8988T (cell line): Measurements from ENCODE around the gene TIAM1.

ENCODE experiments used
- DNase-seq: peaks from one replicate; pipeline ENCODE4 v3.0.0; 2011

TIAM1 gene

DNA sequence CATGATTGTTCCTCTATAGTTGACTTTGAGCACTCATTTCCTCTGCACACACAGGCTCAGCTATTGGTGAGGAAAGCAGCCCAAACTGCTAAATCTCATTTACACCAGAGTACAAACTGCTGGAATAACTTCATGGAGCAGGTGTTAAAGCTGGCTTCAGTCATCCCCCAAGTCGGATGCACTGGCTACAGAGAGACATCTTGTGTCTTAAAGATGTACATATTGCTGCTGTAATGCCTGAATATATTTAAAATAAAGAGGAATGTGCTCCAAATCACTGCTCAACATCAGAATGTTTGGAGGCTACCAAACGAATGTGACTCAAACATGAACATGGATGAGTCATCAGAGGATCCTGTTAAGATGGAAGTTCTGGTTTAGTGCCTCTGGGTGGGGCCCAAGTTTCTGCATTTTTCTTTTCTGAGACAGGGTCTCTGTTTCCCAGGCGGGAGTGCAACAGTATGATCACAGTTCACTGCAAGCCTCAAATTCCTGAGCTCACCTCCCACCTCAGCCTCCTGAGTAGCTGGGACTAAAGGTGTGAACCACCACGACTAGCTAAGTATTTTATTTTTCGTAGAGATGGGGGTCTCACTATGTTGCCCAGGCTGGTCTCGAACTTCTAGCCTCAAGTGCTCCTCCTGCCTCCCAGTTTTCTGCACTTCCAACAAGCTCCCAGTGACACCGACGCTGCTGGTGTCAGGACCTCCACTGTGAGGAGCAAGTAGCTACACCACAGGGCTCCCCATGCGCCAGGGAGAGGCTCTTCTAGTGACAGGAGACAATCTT, 226.7 kb downstream of the TIAM1 start:
- DNase-seq, result peak; percentile 21

DNA sequence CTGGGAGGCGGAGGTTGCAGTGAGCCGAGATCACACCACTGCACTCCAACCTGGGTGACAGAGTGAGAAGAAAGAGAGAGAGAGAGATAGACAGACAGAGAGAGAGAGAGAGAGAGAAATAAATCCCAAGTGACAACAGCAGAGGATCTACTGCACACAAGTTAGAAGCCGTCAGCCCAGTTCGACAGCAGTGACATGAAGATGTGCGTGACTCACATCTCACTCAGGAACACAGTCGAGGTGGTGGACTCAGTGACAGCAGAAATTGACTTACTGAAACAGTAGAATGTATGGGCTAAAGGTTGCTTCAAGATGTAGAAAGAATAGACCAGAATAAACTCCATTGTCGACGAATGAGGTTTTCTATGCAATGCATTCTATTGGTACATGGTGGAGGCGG, 228.8 kb downstream of the TIAM1 start:
- no peak for DNase-seq

DNA sequence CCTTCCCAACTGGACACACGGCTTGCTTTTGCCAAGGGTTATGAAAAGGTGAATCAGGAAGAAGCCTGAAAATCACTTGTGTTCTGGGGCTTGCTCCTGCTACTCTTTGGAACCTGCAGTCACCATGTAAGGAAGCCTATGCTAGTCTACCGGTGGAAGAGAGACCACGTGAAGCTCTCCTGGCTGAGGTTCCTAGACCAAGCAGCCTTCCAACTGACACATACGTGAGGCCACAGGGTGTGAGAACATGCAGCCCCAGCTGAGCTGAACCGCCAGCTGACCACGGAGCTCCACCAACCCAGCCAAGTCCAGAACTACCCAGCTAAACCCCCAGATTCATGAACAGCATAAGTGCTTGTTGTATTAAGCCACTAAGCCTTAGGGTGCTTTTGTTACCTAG, 233.0 kb downstream of the TIAM1 start:
- DNase-seq, result no peak

DNA sequence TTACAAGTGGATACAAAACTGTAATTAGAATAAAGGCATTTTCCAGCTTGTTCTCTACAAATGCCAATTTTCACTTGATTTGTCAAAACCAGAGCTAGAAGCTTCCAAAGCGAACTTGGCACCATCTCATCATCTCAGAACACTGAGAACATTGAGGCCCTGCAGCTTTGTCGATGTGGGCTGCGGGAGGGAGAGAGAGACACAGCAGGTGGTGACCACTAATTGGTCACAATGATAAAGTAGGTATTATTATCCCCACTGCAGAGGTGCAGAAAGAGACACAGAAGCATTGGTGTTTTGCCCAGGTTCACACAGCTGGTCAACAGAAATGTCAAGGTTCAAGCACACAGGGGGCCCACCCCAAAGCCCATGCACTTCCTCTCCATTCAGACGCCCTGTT, 233.6 kb downstream of the TIAM1 start:
- DNase-seq, result no peak

DNA sequence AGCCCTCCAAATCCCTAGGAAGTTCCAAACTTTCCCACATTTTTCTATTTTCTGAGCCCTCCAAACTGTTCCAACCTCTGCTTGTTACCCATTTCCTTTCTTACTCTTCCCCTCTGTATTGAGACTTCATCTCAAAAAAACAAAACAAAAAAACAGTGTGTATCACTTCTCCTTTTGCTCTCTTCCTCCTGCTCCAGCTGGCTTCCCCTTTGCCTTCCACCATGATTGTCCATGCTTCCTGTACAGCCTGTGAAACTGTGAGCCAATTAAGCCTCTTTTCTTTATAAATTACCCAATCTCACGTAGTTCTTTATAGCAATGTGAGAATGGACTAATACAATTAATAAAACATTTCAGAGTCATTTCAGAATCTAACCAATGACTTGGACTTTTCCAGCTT, 236.2 kb downstream of the TIAM1 start:
- no peak for DNase-seq

DNA sequence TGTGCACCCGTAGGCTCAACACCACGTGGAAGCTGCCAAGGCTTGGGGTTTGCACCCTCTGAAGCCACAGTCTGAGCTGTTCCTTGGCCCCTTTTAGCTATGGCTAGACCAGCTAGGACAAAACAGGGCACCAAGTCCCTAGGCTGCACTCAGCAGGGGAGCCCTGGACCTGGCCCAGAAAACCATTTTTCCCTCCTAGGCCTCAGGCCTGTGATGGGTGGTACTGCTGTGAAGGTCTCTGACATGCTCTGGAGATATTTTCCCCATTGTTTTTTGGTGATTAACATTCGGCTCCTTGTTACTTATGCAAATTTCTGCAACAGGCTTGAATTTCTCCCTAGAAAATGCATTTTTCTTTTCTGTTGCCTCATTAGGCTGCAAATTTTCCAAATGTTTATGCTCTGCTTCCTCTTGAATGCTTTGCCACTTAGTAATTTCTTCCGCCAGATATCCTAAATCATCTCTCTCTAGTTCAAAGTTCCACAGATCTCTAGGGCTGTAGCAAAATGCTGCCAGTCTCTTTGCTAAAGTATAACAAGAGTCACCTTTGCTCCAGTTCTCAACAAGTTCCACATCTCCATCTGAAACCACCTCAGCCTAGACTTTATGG, 236.8 kb downstream of the TIAM1 start:
- no peak for DNase-seq

DNA sequence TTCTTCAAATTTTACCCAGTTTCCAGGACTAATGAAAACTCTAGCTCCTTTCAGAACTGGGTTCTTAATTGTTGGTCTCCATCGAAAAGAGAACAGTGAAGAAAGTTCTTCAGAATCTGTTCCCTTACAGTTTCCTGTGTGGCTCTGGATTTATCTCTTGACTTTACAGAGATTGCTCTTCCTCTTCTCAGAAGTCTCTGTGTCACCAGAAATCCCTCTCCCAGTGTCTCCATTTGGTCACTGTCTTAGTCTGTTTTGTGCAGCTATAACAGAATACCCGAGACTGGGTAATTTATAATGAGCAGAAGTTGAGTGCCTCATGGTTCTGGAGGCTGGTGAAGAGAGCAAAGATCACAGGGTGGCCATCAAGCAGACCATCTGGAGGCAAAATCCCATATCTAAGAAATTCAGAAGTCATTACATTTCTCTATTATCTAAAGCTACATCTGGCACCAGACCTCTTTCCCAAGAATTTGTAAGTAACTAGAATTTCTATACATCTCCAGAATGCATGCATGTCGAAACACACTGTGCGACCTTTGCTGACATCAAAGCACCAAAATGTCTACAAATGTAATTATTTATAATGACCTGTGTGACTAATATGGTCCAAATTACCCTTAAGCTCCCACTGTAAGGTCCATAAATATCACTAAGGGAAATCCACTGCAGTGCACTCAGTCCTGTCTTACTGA, 240.3 kb downstream of the TIAM1 start:
- no peak for DNase-seq

DNA sequence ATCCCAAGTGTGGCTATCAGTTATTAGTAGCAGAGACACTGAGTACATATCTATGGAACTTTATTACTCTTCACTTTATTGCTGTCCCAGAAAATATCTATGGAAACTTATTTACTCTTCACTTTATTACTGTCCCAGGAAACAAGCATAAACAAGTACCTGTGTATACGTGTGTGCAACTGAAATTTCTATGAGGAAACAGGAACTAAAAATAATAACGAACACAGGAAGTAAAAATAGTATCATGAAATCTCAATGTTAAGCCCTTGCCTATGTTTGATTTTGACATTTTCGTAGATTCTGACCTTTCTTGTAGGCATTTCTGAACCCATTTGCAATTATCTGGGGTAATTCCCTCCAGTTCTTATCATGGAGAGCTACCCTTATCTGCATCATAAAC, 240.9 kb downstream of the TIAM1 start:
- no peak for DNase-seq

DNA sequence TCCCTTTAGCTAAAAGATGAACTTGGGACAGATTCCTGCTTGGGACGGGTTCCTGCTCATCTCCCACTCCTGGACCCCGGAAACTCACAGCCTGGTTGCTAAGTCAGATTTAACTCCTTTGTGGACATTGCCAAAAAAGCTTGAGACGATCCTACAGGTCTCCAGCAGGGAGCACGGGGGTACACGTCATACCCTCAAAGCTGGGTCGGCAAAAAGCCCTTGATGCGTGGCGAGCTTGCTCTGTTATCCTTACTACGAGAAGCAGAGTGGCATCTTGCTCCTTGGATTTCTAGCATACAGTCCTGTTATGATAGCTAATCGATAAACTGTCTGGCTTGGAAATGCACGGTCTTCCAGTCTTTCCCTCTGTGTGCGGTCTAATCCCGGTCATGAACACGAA, 244.9 kb downstream of the TIAM1 start:
- DNase-seq, result no peak

DNA sequence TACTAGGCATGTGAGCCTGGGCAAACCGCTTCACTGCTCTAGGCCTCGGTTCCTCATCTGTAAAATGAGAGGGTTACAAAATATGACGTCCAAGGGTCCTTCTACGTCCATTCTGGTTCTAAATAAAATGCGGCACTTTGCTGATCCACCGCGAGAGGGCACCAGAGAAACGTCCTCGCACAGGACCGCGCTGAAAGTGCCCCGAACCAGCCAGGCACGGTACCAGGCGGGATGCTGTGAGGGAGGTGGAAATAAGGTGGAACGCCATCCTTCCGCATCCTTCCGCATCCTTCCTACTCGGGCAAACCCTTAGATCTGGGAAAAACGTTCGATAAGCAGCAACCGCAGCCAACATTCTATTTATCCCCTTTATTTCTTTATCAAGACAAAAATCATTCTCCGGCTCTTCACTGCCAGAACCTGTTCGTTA, 245.5 kb downstream of the TIAM1 start:
- peak; percentile 47 for DNase-seq

DNA sequence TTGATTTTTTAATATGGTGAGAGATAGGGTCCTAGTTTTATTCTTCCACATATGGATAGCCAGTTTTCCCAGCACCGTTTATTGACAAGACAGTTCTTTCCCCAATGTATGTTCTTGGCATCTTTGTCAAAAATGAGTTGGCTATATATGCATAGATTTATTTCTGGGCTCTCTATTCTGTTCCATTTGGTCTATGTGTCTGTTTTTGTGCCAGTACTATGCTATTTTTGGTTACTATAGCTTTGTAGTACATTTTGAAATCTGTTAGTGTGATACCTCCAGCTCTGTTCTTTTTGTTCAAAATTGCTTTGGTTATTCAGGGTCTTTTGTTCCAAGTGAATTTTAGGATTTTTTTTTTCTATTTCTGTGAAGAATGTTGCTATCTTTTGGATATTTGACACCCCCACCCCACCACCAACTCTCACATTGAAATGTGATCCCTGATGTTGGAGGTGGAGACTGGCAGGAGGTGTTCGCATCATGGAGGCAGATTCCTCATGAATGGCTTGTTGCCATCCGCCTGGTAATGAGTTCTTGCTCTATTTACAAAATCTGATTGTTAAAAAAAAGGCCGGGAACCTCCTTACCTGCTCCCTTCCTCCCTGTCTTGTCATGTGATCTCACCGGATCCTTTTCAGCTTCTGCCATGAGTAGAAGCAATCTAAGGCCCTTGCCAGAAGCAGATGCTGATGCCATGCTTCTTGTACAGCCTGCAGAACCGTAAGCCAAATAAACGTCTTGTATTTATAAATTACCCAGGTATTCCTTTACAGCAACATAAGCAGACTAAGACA, 251.0 kb downstream of the TIAM1 start:
- no peak for DNase-seq

DNA sequence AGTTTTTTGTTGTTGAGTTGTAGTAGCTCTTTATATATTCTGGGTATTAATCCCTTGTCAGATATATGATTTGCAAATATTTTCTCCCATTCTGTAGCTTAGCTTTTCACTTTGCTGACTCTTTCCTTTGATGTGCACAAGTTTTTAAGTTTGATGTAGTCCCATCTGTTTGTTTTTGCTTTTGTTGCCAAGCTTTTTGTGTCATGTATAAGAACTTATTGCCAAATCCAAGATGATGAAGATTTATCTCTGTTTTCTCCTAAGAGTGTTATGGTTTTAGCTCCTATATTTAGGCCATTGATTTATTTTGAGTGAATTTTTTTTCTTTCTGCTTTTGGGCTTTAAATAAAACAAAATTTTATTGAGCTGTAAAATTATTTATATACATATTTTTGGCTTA, 253.7 kb downstream of the TIAM1 start:
- no peak for DNase-seq

DNA sequence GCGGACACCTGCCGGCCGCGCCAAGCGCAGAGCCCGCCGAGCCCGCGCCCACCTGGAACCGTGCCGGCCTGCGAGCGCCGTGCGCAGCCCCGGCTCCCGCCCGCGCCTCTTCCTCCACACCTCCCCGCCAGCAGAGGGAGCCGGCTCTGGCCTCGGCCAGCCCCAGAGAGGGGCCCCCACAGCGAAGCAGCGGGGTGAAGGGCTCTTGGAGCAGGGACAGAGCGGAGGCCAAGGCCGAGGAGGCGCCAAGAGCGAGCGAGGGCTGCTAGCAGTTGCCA, 255.6 kb downstream of the TIAM1 start:
- DNase-seq, result no peak

DNA sequence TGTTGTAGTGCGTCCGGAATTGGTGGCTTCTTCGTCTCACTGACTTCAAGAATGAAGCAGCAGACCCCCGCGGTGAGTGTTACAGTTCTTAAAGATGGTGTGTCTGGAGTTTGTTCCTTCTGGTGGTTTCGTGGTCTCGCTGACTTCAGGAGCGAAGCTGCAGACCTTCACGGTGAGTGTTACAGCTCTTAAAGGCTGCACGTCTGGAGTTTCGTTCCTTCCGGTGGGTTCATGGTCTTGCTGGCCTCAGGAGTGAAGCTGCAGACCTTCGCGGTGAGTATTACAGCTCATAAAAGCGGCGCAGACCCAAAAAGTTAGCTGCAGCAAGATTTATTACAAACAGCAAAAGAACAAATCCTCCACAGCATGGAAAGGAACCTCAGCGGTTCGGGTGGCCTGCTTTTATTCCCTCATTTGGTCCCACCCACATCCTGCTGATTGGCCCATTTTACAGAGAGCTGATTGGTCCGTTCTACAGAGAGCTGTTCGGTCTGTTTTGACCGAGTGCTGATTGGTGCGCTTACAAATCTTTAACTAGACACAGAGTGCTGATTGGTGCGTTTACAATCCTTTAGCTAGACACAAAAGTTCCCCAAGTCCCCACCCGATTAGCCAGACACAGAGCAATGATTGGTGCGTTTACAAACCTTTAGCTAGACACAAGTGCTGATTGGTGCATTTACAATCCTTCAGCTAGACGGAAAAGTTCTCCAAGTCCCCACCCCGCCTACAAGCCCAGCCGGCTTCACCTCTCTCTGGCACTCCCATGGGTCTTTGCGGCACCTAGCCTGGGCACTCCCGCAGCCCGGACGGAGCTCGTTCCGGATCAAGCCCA, 256.2 kb downstream of the TIAM1 start:
- DNase-seq, result no peak

DNA sequence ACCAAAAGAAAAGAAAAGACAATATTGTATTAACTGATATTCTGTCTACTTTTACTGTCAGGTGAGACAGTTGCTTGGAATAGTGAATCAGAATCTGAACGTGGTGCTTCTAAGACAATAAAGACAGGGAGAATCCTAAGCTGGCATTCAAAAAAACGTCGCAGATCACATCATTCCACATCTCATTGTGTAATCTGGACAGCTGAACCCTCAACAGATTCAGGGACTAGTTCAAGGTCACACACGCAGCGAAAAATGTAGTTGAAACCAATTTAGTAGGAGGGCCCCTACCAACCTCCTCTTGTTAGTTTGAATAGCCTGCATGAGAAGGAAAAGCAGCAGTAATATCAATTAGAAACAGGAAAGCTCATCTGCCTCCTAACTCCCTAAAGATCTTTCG, 259.4 kb downstream of the TIAM1 start:
- DNase-seq, result no peak

DNA sequence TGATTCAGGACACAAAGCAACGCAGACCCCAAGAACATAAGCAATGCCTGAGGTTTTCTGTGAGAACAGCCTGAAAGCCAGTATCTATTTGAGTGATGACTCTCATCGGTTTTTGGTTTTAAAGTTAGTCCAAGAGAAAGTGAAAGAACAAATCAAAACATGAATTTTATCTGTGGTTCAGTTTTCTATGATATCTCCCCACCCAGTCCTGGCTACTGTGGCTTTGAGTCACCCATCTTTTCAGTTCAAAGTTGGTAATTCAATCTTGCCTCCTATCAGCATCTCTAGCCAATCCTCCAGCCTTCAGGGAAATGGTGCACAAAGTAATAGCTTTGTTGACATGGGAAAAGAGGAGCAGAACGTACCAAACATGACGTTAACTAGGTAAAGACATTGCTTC, 265.3 kb downstream of the TIAM1 start:
- DNase-seq, result no peak

DNA sequence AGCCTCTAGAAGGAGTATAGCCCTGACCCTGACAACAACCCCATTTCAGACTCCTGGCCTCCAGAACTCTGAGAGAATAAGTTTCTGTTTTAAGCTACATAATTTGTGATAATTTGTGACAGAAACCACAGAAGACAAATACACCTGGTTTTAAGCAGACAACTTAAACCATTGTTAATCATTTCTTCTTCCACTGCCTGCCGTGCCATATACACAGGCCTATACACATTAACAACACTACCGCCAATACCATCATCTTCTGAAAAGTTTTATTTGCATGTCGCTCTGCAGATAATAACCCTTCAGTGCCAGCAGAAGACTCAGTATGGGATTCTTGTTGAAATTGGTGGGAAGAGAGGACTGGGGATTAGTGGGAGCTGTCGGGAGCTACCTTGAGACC, 265.8 kb downstream of the TIAM1 start:
- no peak for DNase-seq

DNA sequence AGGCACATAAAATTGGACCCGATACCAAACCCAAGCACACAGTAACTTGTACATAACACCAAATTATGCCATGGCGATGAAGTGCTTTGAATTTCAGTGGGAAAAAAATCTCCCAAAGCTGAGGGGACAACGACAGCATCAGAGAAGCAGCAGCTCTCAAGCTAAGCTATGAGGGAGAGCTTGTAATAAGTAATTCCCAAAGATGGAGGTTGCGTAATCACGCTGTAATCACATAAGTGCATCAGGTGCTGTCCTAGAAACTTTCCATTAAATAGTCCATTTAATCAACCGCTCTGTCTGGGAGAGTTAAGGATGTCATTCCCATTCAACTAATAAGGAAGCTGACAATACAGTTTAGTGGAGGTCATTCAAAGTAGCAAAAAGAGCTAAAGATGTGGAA, 268.2 kb downstream of the TIAM1 start:
- DNase-seq, result no peak

DNA sequence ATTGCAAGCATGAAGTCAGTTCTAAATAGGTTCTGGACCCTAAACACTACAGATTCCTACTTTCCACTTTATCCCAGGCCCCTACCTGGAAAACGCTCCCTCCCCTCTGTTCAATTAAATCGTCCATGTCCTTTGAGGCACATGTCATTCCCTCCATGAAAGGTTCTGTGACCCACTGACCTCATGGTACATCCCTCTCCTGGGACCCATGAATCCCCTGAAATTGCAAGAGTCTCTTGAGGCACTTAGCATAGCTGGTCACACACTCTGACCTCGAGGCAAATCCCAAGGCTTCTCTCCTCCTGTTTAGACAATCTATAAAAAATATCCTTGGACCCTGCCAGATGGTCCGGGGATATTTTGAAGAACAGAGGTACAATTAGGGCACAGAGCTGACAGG, 271.5 kb downstream of the TIAM1 start:
- DNase-seq, result no peak
